ENCODE results near the gene CDRT4.

CDRT4 gene

DNA sequence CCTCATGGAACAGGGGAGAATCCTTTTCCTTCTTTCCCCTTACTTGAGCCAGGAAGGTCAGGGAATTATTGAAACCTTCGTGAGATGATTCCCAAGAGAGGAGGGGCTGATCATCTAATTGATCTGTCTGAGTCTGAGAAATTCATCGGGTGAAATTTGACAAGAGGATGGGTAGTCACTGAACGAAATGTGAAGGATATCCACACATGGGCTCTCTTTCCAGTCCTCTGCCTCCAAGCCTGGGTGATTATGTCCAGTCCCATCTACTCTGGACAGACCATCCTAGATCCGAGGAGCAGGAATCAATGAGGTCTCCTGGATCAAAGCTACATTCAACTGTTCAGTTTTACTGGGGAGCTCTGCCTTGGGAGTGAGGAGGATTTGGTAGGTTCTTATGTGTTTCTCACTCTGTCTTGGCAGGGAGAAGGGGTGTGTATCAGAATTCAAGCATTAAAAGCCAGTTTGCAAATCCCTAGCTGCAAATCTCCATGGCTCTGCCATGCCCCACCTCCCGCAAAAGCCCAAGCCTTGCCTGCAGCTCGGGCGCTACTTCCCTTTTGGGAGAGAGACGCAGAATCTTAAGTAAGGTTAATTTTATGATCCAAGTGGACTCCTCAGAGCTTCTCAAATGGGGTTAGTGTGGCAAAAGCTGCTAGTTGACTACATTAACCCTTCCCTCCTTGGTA is 78.9 kb downstream of the CDRT4 start:
- no peak for DNase-seq

GRCh38 chr17:15386083-15386482 is 81.3 kb downstream of the CDRT4 start:
- DNase-seq = no peak
